CD14-positive monocyte (primary cell): Measurements from ENCODE around the gene TNS4. TPM values are rescaled to one million over a fixed set of nuclear protein-coding genes. Genes with fewer than 3 reads are reported as not detected.

Experiments used
- DNase-seq, 3 donors: peaks; one replicate each; pipeline ENCODE4 v3.0.0-alpha.2; 2011 to 2022
- H2AFZ ChIP-seq: 2 replicates; pipeline ENCODE4 v1.6.0; 2012; ENCODE audit warnings: mild to moderate bottlenecking, low read depth, low read length, inconsistent platforms; ENCODE audit not compliant: insufficient read depth, poor library complexity, severe bottlenecking
- H3K27ac ChIP-seq, 2 donors: 1 replicate in 1 of 2; 2 replicates in 1 of 2; pipeline ENCODE4 v1.5.1; 2012 to 2013; ENCODE audit warnings: low read length in 2 of 2, control low read depth in 1 of 2, inconsistent platforms in 1 of 2, low read depth in 1 of 2, mild to moderate bottlenecking in 1 of 2
- H3K27me3 ChIP-seq, 2 donors: one replicate each; pipeline versions ENCODE4 v1.6.0 to v1.6.1; 2011 to 2013; ENCODE audit warnings: low read length in 2 of 2; ENCODE audit not compliant: control insufficient read depth in 2 of 2, insufficient read depth in 2 of 2
- H3K36me3 ChIP-seq, 2 donors: replicated peaks in 1 of 2; 1 replicate in 1 of 2; 2 replicates in 1 of 2; pipeline versions ENCODE4 v1.5.1 to v1.6.1; 2012 to 2013; ENCODE audit warnings: low read length in 2 of 2, control low read depth in 1 of 2, inconsistent platforms in 1 of 2, mild to moderate bottlenecking in 1 of 2; ENCODE audit not compliant: insufficient read depth in 2 of 2, control insufficient read depth in 1 of 2
- H3K4me1 ChIP-seq, 2 donors: 1 replicate in 1 of 2; 2 replicates in 1 of 2; pipeline versions ENCODE4 v1.5.1 to v1.6.1; 2012 to 2013; ENCODE audit warnings: low read length in 2 of 2, control low read depth in 1 of 2, inconsistent platforms in 1 of 2, mild to moderate bottlenecking in 1 of 2, moderate library complexity in 1 of 2; ENCODE audit not compliant: insufficient read depth in 2 of 2, control insufficient read depth in 1 of 2
- H3K4me2 ChIP-seq: replicated peaks from 2 replicates; pipeline ENCODE3; 2012; ENCODE audit warnings: low read length, moderate library complexity, mild to moderate bottlenecking; ENCODE audit not compliant: poor library complexity, severe bottlenecking; ENCODE audit errors: extremely low read depth
- H3K4me3 ChIP-seq, 3 experiments: fragments of 200-600 bp in 1 of 3; sonication (generic) in 1 of 3; replicated peaks in 1 of 3; 1 replicate in 2 of 3; 2 replicates in 1 of 3; pipeline ENCODE4 v1.5.1; 2011 to 2013; ENCODE audit warnings: low read length in 3 of 3, mild to moderate bottlenecking in 3 of 3, control low read depth in 2 of 3, low read depth in 2 of 3, inconsistent platforms in 1 of 3, moderate library complexity in 1 of 3
- H3K79me2 ChIP-seq: 2 replicates; pipeline ENCODE4 v1.6.0; 2012; ENCODE audit warnings: mild to moderate bottlenecking, control low read depth, inconsistent platforms, low read length, moderate library complexity; ENCODE audit not compliant: insufficient read depth
- H3K9ac ChIP-seq: 2 replicates; pipeline ENCODE4 v1.6.0; 2017; ENCODE audit warnings: low read length, mild to moderate bottlenecking; ENCODE audit not compliant: insufficient read depth, poor library complexity, severe bottlenecking
- H3K9me3 ChIP-seq, 2 donors: replicated peaks in 1 of 2; 1 replicate in 1 of 2; 2 replicates in 1 of 2; pipeline versions ENCODE4 v1.5.1 to v1.6.1; 2012 to 2013; ENCODE audit warnings: low read length in 2 of 2, control low read depth in 1 of 2; ENCODE audit not compliant: control insufficient read depth in 1 of 2, insufficient read depth in 1 of 2
- H4K20me1 ChIP-seq: 2 replicates; pipeline ENCODE4 v1.6.0; 2012; ENCODE audit warnings: mild to moderate bottlenecking, low read length, control low read depth, moderate library complexity; ENCODE audit not compliant: insufficient read depth
- H3K27ac Mint-ChIP-seq, 7 donors: one replicate each; pipeline ENCODE4 v1.8.0; 2020; ENCODE audit warnings: mild to moderate bottlenecking in 7 of 7, mixed read lengths in 7 of 7, moderate library complexity in 6 of 7, inconsistent platforms in 2 of 7
- H3K27me3 Mint-ChIP-seq, 3 donors: one replicate each; pipeline ENCODE4 v1.8.0; 2021 to 2022; ENCODE audit warnings: low read depth in 3 of 3, mild to moderate bottlenecking in 3 of 3, mixed read lengths in 3 of 3, moderate library complexity in 3 of 3, inconsistent platforms in 1 of 3
- H3K36me3 Mint-ChIP-seq, 2 donors: one replicate each; pipeline ENCODE4 v1.8.0; 2020; ENCODE audit warnings: mixed read lengths in 2 of 2, inconsistent platforms in 1 of 2, mild to moderate bottlenecking in 1 of 2
- H3K4me1 Mint-ChIP-seq: one replicate; pipeline ENCODE4 v1.8.0; 2020; ENCODE audit warnings: mild to moderate bottlenecking, mixed read lengths
- H3K4me3 Mint-ChIP-seq, 2 donors: one replicate each; pipeline ENCODE4 v1.8.0; 2020; ENCODE audit warnings: mild to moderate bottlenecking in 2 of 2, mixed read lengths in 2 of 2, moderate library complexity in 1 of 2
- H3K9me3 Mint-ChIP-seq, 7 donors: one replicate each; pipeline ENCODE4 v1.8.0; 2020 to 2022; ENCODE audit warnings: mixed read lengths in 7 of 7, mild to moderate bottlenecking in 6 of 7, moderate library complexity in 6 of 7, inconsistent platforms in 2 of 7
- CTCF ChIP-seq: fragments of 200-600 bp; IDR thresholded peaks from one replicate; pipeline ENCODE4 v1.8.0; 2022; ENCODE audit warnings: antibody characterized with exemption, mild to moderate bottlenecking
- WGBS: methylation state at CpG from one replicate; pipeline ENCODE4 v1.1.5; 2013; ENCODE audit warnings: missing lambda C conversion rate; ENCODE audit not compliant: insufficient coverage; 5-methylcytosine and 5-hydroxymethylcytosine counted together
- intact Hi-C, 2 donors: fragments of 100-400 bp; cut with micrococcal nuclease; formaldehyde crosslinking; loops; one replicate each; pipeline versions ENCODE4 v1.15.0 to v1.15.1; 2023
- polyA plus RNA-seq, 3 donors: library from polyadenylated mRNA; depleted of rRNA in 1 of 3; unstranded in 2 of 3; stranded (reverse) in 1 of 3; fragments of 300-500 nt in 2 of 3; fragments of >200 nt in 1 of 3; fragmentation: Illumina TruSeq in 2 of 3; gene quantifications; 1 replicate in 2 of 3; 2 replicates in 1 of 3; pipeline ENCODE4 v1.2.3, GENCODE V29; 2012 to 2021

The TNS4 gene
- polyA plus RNA-seq, 3 donors, result not detected

- TF ChIP-seq CTCF, result no peak
- Histone ChIP-seq H3K36me3 (no peaks in the 10 kb centered on the region), H3K9ac (no peak overlapping the region), H3K27me3 (peaks cover 17 to 49% of the 10 kb centered on the region in 2 donors), H3K4me3 (no peak overlapping the region), H3K4me2 (no peak overlapping the region), H3K4me1 (peaks cover 9 to 14% of the 10 kb centered on the region in 2 donors), H3K27ac (no peak overlapping the region), H3K9me3 (no peaks in the 10 kb centered on the region), H4K20me1 (no peaks in the 10 kb centered on the region), H3K79me2 (no peaks in the 10 kb centered on the region), H2AFZ (no peak overlapping the region)
- intact Hi-C loops, result no loop called here
- H3K4me3 Mint-ChIP-seq, result no peak overlapping the region
- no peak for DNase-seq
- peaks cover 0 to 5% (median 2%) of the 10 kb centered on the region in 7 donors for H3K9me3 Mint-ChIP-seq
- no peaks in the 10 kb centered on the region for H3K36me3 Mint-ChIP-seq
- peaks cover 27% of the 10 kb centered on the region for H3K4me1 Mint-ChIP-seq
- H3K27me3 Mint-ChIP-seq, result peaks cover 49 to 76% (median 61%) of the 10 kb centered on the region in 3 donors
- whole genome bisulfite sequencing, result no CpG with 5 or more reads among the region's 5 CpGs
- H3K27ac Mint-ChIP-seq, result no peak overlapping the region
Measured at GRCh38 chr17:40518401-40519088, 17.1 kb upstream of the TNS4 start.

DNA sequence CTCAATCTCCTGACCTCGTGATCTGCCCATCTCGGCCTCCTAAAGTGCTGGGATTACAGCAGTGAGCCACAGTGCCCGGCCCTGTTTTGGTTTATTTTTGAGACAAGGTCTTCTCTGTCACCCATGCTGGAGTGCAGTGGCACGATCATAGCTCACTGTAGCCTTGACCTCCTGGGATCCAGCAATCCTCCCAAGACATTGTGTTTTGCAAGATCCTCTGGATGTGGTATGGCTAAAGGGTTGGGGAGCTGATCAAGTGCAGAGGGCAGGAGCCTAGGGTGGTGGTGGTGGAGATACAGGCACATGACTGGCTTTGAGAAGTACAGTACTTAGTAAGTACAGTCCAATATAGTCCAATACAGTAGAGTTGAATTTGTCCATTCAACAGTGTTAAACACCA, 16.6 kb upstream of the TNS4 start:
- intact Hi-C loops, result no loop called here
- H3K36me3 ChIP-seq, result no peaks in the 10 kb centered on the region
- no peak overlapping the region for H3K9ac ChIP-seq
- no peaks in the 10 kb centered on the region for H3K9me3 ChIP-seq
- peaks cover 9 to 14% of the 10 kb centered on the region in 2 donors for H3K4me1 ChIP-seq
- no peak for TF ChIP-seq CTCF
- H4K20me1 ChIP-seq, result no peaks in the 10 kb centered on the region
- Mint-ChIP-seq H3K9me3 (peaks cover 0 to 5% (median 2%) of the 10 kb centered on the region in 7 donors), H3K27me3 (peaks cover 50 to 77% (median 66%) of the 10 kb centered on the region in 3 donors), H3K4me3 (peak overlapping the region in 1 of 2 donors; percentile 35), H3K27ac (no peak overlapping the region), H3K36me3 (no peaks in the 10 kb centered on the region), H3K4me1 (peaks cover 27% of the 10 kb centered on the region)
- WGBS, result 80% methylated on average over 1 of the region's 4 CpGs
- DNase-seq, result no peak
- H3K4me3 ChIP-seq, result no peak overlapping the region
- H3K4me2 ChIP-seq, result no peak overlapping the region
- no peak overlapping the region for H3K27ac ChIP-seq
- peaks cover 20 to 51% of the 10 kb centered on the region in 2 donors for H3K27me3 ChIP-seq
- H2AFZ ChIP-seq, result no peak overlapping the region
- no peaks in the 10 kb centered on the region for H3K79me2 ChIP-seq
